ENCODE data around the gene RPS8. TPM values are rescaled to one million over a fixed set of nuclear protein-coding genes. Genes with fewer than 3 reads are reported as not detected.
A peak's percentile ranks its signal among the peaks of the same experiment; 100 is the strongest.

The RPS8 gene
- 7,805 TPM for polyA plus RNA-seq (2013, experiment 1 of 2)
- 7,922 TPM for polyA plus RNA-seq (2013, experiment 2 of 2)

- Histone ChIP-seq H2BK15ac (ENCODE audit: low read length) (no peak within 1 kb of the TSS), H3K4me2 (ENCODE audit: insufficient read depth, low read length, poor library complexity, severe bottlenecking) (peak within 1 kb of the TSS; percentile 85), H3K18ac (ENCODE audit: low read length) (peak within 1 kb of the TSS; percentile 98), H3K4ac (ENCODE audit: low read length) (no peak within 1 kb of the TSS), H3K27ac (replicated peaks; ENCODE audit: low read length) (peak within 1 kb of the TSS; percentile 81), H3K27me3 (ENCODE audit: control insufficient read depth in 3 of 3, insufficient read depth in 3 of 3, low read depth in 1 of 3, low read length in 3 of 3) (no peaks in the 10 kb centered on the region), H3K4me1 (ENCODE audit: control insufficient read depth in 2 of 2, insufficient read depth in 1 of 2, low read depth in 1 of 2, low read length in 2 of 2) (peaks cover 9 to 12% of the 10 kb centered on the region in 2 donors), H2BK5ac (ENCODE audit: low read length) (no peak within 1 kb of the TSS), H3K23ac (ENCODE audit: low read depth, low read length, poor library complexity) (peak within 1 kb of the TSS; percentile 92), H3K79me1 (ENCODE audit: low read depth, low read length) (peaks cover 9% of the 10 kb centered on the region), H2AK5ac (ENCODE audit: low read depth, low read length) (peak within 1 kb of the TSS; percentile 86), H4K91ac (ENCODE audit: low read depth, low read length, poor library complexity) (no peak within 1 kb of the TSS), H3K36me3 (replicated peaks in 1 of 2; ENCODE audit: control insufficient read depth in 2 of 2, insufficient read depth in 2 of 2, low read length in 2 of 2) (peaks cover 24 to 44% of the 10 kb centered on the region in 2 donors), H3K9me3 (replicated peaks in 1 of 2; ENCODE audit: control insufficient read depth in 2 of 2, insufficient read depth in 1 of 2, low read depth in 1 of 2, low read length in 2 of 2) (no peaks in the 10 kb centered on the region), H2BK12ac (ENCODE audit: low read length) (no peak within 1 kb of the TSS), H4K8ac (ENCODE audit: low read depth, low read length) (no peak within 1 kb of the TSS), H3K14ac (ENCODE audit: low read length) (peak within 1 kb of the TSS; percentile 61), H3K9ac (ENCODE audit: low read depth, low read length, poor library complexity) (peak within 1 kb of the TSS; percentile 99), H3K4me3 (ENCODE audit: low read length in 2 of 2) (peak within 1 kb of the TSS; percentile 77 to 95), H2AFZ (ENCODE audit: low read length) (peak within 1 kb of the TSS; percentile 82), H2BK120ac (ENCODE audit: low read depth, low read length) (no peak within 1 kb of the TSS)
- DNase-seq (ENCODE audit: low spot score), result peak; percentile 94
- no CpG with 5 or more reads among the region's 65 CpGs for WGBS, 2 donors (ENCODE audit: extremely low coverage in 2 of 2, insufficient read length in 2 of 2, insufficient replicate concordance in 1 of 2)
These were observed at the start of gene RPS8 for GRCh38 chr1:44775078-44775929. TSS of gene RPS8 (plus strand) at chr1:44775540. CDS start at chr1:44775597, 57 bp downstream.

GRCh38 chr1:44730741-44731512 is 44.4 kb upstream of the RPS8 start, which contains the start of gene RNU5D-1:
TSS of gene RNU5D-1 (minus strand) at chr1:44731170.
- Histone ChIP-seq H3K4me3 (ENCODE audit: low read length in 2 of 2) (no peak within 1 kb of the TSS), H2AFZ (ENCODE audit: low read length) (peak within 1 kb of the TSS; percentile 71), H3K4ac (ENCODE audit: low read length) (no peak within 1 kb of the TSS), H3K18ac (ENCODE audit: low read length) (no peak within 1 kb of the TSS), H3K9me3 (replicated peaks in 1 of 2; ENCODE audit: control insufficient read depth in 2 of 2, insufficient read depth in 1 of 2, low read depth in 1 of 2, low read length in 2 of 2) (no peaks in the 10 kb centered on the region), H3K23ac (ENCODE audit: low read depth, low read length, poor library complexity) (no peak within 1 kb of the TSS), H3K14ac (ENCODE audit: low read length) (no peak within 1 kb of the TSS), H4K8ac (ENCODE audit: low read depth, low read length) (no peak within 1 kb of the TSS), H3K79me1 (ENCODE audit: low read depth, low read length) (no peaks in the 10 kb centered on the region), H2BK120ac (ENCODE audit: low read depth, low read length) (no peak within 1 kb of the TSS), H3K27ac (replicated peaks; ENCODE audit: low read length) (peak within 1 kb of the TSS; percentile 82), H2BK15ac (ENCODE audit: low read length) (no peak within 1 kb of the TSS), H3K4me1 (ENCODE audit: control insufficient read depth in 2 of 2, insufficient read depth in 1 of 2, low read depth in 1 of 2, low read length in 2 of 2) (peaks cover 0 to 2% of the 10 kb centered on the region in 2 donors), H3K4me2 (ENCODE audit: insufficient read depth, low read length, poor library complexity, severe bottlenecking) (no peak within 1 kb of the TSS), H2BK5ac (ENCODE audit: low read length) (no peak within 1 kb of the TSS), H2BK12ac (ENCODE audit: low read length) (no peak within 1 kb of the TSS), H2AK5ac (ENCODE audit: low read depth, low read length) (no peak within 1 kb of the TSS), H3K36me3 (replicated peaks in 1 of 2; ENCODE audit: control insufficient read depth in 2 of 2, insufficient read depth in 2 of 2, low read length in 2 of 2) (no peaks in the 10 kb centered on the region), H4K91ac (ENCODE audit: low read depth, low read length, poor library complexity) (no peak within 1 kb of the TSS), H3K9ac (ENCODE audit: low read depth, low read length, poor library complexity) (no peak within 1 kb of the TSS), H3K27me3 (ENCODE audit: control insufficient read depth in 3 of 3, insufficient read depth in 3 of 3, low read depth in 1 of 3, low read length in 3 of 3) (no peaks in the 10 kb centered on the region)
- WGBS, 2 donors (ENCODE audit: extremely low coverage in 2 of 2, insufficient read length in 2 of 2, insufficient replicate concordance in 1 of 2), result 100% methylated on average over 2 of the region's 19 CpGs; no CpG with 5 or more reads in 1 of the 2 donors
- DNase-seq (ENCODE audit: low spot score), result peak; percentile 78

GRCh38 chr1:44733365-44733764 is 42.0 kb upstream of the RPS8 start:
- Histone ChIP-seq H3K4me1 (ENCODE audit: control insufficient read depth in 2 of 2, insufficient read depth in 1 of 2, low read depth in 1 of 2, low read length in 2 of 2) (peaks cover 0 to 2% of the 10 kb centered on the region in 2 donors), H4K8ac (ENCODE audit: low read depth, low read length) (no peak overlapping the region), H3K23ac (ENCODE audit: low read depth, low read length, poor library complexity) (no peak overlapping the region), H2BK120ac (ENCODE audit: low read depth, low read length) (no peak overlapping the region), H3K4me2 (ENCODE audit: insufficient read depth, low read length, poor library complexity, severe bottlenecking) (no peak overlapping the region), H3K79me1 (ENCODE audit: low read depth, low read length) (no peaks in the 10 kb centered on the region), H3K27me3 (ENCODE audit: control insufficient read depth in 3 of 3, insufficient read depth in 3 of 3, low read depth in 1 of 3, low read length in 3 of 3) (no peaks in the 10 kb centered on the region), H3K14ac (ENCODE audit: low read length) (no peak overlapping the region), H3K4me3 (ENCODE audit: low read length in 2 of 2) (no peak overlapping the region), H3K27ac (replicated peaks; ENCODE audit: low read length) (no peak overlapping the region), H4K91ac (ENCODE audit: low read depth, low read length, poor library complexity) (no peak overlapping the region), H3K9me3 (replicated peaks in 1 of 2; ENCODE audit: control insufficient read depth in 2 of 2, insufficient read depth in 1 of 2, low read depth in 1 of 2, low read length in 2 of 2) (no peaks in the 10 kb centered on the region), H3K36me3 (replicated peaks in 1 of 2; ENCODE audit: control insufficient read depth in 2 of 2, insufficient read depth in 2 of 2, low read length in 2 of 2) (no peaks in the 10 kb centered on the region), H3K18ac (ENCODE audit: low read length) (no peak overlapping the region), H2BK12ac (ENCODE audit: low read length) (no peak overlapping the region), H3K9ac (ENCODE audit: low read depth, low read length, poor library complexity) (no peak overlapping the region), H2BK15ac (ENCODE audit: low read length) (no peak overlapping the region), H2AK5ac (ENCODE audit: low read depth, low read length) (no peak overlapping the region), H2AFZ (ENCODE audit: low read length) (peak overlapping the region; percentile 48), H2BK5ac (ENCODE audit: low read length) (no peak overlapping the region), H3K4ac (ENCODE audit: low read length) (no peak overlapping the region)
- no peak for DNase-seq (ENCODE audit: low spot score)
- no CpG with 5 or more reads among the region's 1 CpG for WGBS, 2 donors (ENCODE audit: extremely low coverage in 2 of 2, insufficient read length in 2 of 2, insufficient replicate concordance in 1 of 2)

GRCh38 chr1:44733784-44734183 is 41.6 kb upstream of the RPS8 start:
- Histone ChIP-seq H3K27ac (replicated peaks; ENCODE audit: low read length) (no peak overlapping the region), H3K4me2 (ENCODE audit: insufficient read depth, low read length, poor library complexity, severe bottlenecking) (no peak overlapping the region), H2BK15ac (ENCODE audit: low read length) (no peak overlapping the region), H3K9ac (ENCODE audit: low read depth, low read length, poor library complexity) (no peak overlapping the region), H3K4me1 (ENCODE audit: control insufficient read depth in 2 of 2, insufficient read depth in 1 of 2, low read depth in 1 of 2, low read length in 2 of 2) (peaks cover 0 to 2% of the 10 kb centered on the region in 2 donors), H3K27me3 (ENCODE audit: control insufficient read depth in 3 of 3, insufficient read depth in 3 of 3, low read depth in 1 of 3, low read length in 3 of 3) (no peaks in the 10 kb centered on the region), H3K23ac (ENCODE audit: low read depth, low read length, poor library complexity) (no peak overlapping the region), H2AFZ (ENCODE audit: low read length) (peak overlapping the region; percentile 48), H3K9me3 (replicated peaks in 1 of 2; ENCODE audit: control insufficient read depth in 2 of 2, insufficient read depth in 1 of 2, low read depth in 1 of 2, low read length in 2 of 2) (no peaks in the 10 kb centered on the region), H3K4me3 (ENCODE audit: low read length in 2 of 2) (no peak overlapping the region), H3K36me3 (replicated peaks in 1 of 2; ENCODE audit: control insufficient read depth in 2 of 2, insufficient read depth in 2 of 2, low read length in 2 of 2) (no peaks in the 10 kb centered on the region), H3K18ac (ENCODE audit: low read length) (no peak overlapping the region), H2BK5ac (ENCODE audit: low read length) (no peak overlapping the region), H3K14ac (ENCODE audit: low read length) (no peak overlapping the region), H4K8ac (ENCODE audit: low read depth, low read length) (no peak overlapping the region), H4K91ac (ENCODE audit: low read depth, low read length, poor library complexity) (no peak overlapping the region), H3K4ac (ENCODE audit: low read length) (no peak overlapping the region), H2BK120ac (ENCODE audit: low read depth, low read length) (no peak overlapping the region), H2AK5ac (ENCODE audit: low read depth, low read length) (no peak overlapping the region), H2BK12ac (ENCODE audit: low read length) (no peak overlapping the region), H3K79me1 (ENCODE audit: low read depth, low read length) (no peaks in the 10 kb centered on the region)
- no peak for DNase-seq (ENCODE audit: low spot score)
- no CpG with 5 or more reads among the region's 1 CpG for whole genome bisulfite sequencing, 2 donors (ENCODE audit: extremely low coverage in 2 of 2, insufficient read length in 2 of 2, insufficient replicate concordance in 1 of 2)

Measured in neuronal stem cell (in vitro differentiated cells).